Sigmoid colon (tissue), 7 donors: ENCODE data around the gene TP53BP2. TPM values are rescaled to one million over a fixed set of nuclear protein-coding genes. Genes with fewer than 3 reads are reported as not detected.
A peak's percentile ranks its signal among the peaks of the same experiment; 100 is the strongest.
"Not testable (repeated sequence)": the region's sequence is repeated elsewhere in the genome, so short reads cannot be mapped to it uniquely, and the experiment has no call there.

Source experiments
- DNase-seq: peaks from one replicate; pipeline ENCODE4 v3.0.0-alpha.2; 2019
- H3K27ac ChIP-seq, 4 donors: fragments of 200-600 bp; sonication (generic); one replicate each; pipeline ENCODE4 v1.5.1; 2016 to 2019; ENCODE audit warnings: mild to moderate bottlenecking in 1 of 4
- H3K27me3 ChIP-seq, 3 donors: fragments of 200-600 bp; sonication (generic); one replicate each; pipeline ENCODE4 v1.5.1; 2019; ENCODE audit warnings: mild to moderate bottlenecking in 1 of 3
- H3K36me3 ChIP-seq, 4 donors: fragments of 200-600 bp; sonication (generic); one replicate each; pipeline ENCODE4 v1.5.1; 2016 to 2019
- H3K4me1 ChIP-seq, 4 donors: fragments of 200-600 bp; sonication (generic); one replicate each; pipeline ENCODE4 v1.5.1; 2017 to 2019
- H3K4me3 ChIP-seq, 4 donors: fragments of 200-600 bp; sonication (generic); one replicate each; pipeline ENCODE4 v1.5.1; 2017 to 2019; ENCODE audit warnings: mild to moderate bottlenecking in 2 of 4, moderate library complexity in 1 of 4
- H3K9me3 ChIP-seq, 4 donors: fragments of 200-600 bp in 3 of 4; sonication (generic) in 3 of 4; one replicate each; pipeline versions ENCODE4 v1.5.1 to v1.6.1; 2013 to 2019
- CTCF ChIP-seq, 4 experiments: fragments of 450-650 bp in 3 of 4; fragments of 200-600 bp in 1 of 4; IDR thresholded peaks; one replicate each; pipeline ENCODE4 v1.5.1; 2016 to 2019; ENCODE audit warnings: antibody characterized with exemption in 4 of 4, mild to moderate bottlenecking in 3 of 4, moderate library complexity in 2 of 4
- EP300 ChIP-seq, 4 donors: sonication (generic); formaldehyde crosslinking; IDR thresholded peaks; one replicate each; pipeline ENCODE4 v1.6.1; 2017; ENCODE audit warnings: antibody characterized with exemption in 4 of 4
- POLR2A ChIP-seq, 2 donors: fragments of 450-650 bp; IDR thresholded peaks; one replicate each; pipeline ENCODE4 v1.6.1; 2016; ENCODE audit warnings: antibody characterized with exemption in 2 of 2, mild to moderate bottlenecking in 2 of 2, moderate library complexity in 2 of 2
- POLR2AphosphoS5 ChIP-seq, 4 donors: sonication (generic); formaldehyde crosslinking; IDR thresholded peaks; one replicate each; pipeline ENCODE4 v1.6.1; 2017; ENCODE audit warnings: antibody characterized with exemption in 4 of 4
- WGBS, 2 donors: extraction: QIAGEN DNeasy Blood & Tissue Kit; methylation state at CpG; one replicate each; pipeline ENCODE4 v1.1.7; 2013; 5-methylcytosine and 5-hydroxymethylcytosine counted together
- intact Hi-C: fragments of 100-400 bp; cut with DNase I; formaldehyde crosslinking; loops from one replicate; pipeline ENCODE4 v1.15.1; 2023
- polyA plus RNA-seq, 3 donors: library from polyadenylated mRNA; stranded (reverse); fragments of 200-250 nt; gene quantifications; one replicate each; pipeline ENCODE4 v1.2.3, GENCODE V29; 2013
- total RNA-seq, 4 donors: library from RNA; depleted of rRNA; stranded (reverse); fragments of >200 nt; gene quantifications; one replicate each; pipeline ENCODE4 v1.1.0, GENCODE V29; 2016
- donor health status: healthy with polysubstance abuse.
- donor health status: Bipolar disorder and iron deficiency.
- donor health status: healthy.

TP53BP2 gene
- 10 to 100 TPM; 24.6 to 28.5 (median 26.9) TPM for total RNA-seq
- 10 to 100 TPM; 10.2 to 13.5 (median 12.9) TPM for polyA plus RNA-seq

GRCh38 chr1:223845810-223846682, at the start of gene TP53BP2:
TSS of gene TP53BP2 (minus strand) at chr1:223845947. CDS start at chr1:223845680, 267 bp downstream.
- Histone ChIP-seq H3K9me3 (no peaks in the 10 kb centered on the region), H3K27me3 (no peaks in the 10 kb centered on the region), H3K27ac (peak within 1 kb of the TSS; percentile 98 to 99 (median 98)), H3K4me1 (peaks cover 0 to 39% (median 27%) of the 10 kb centered on the region in 4 donors), H3K4me3 (peak within 1 kb of the TSS; percentile 71 to 96 (median 85)), H3K36me3 (no peaks in the 10 kb centered on the region)
- intact Hi-C loops: loop anchor here (2.0 to 5.0 kb wide), 2 partner anchors 34 to 133 kb away; partner anchors contain the start of gene CAPN2
- TF ChIP-seq EP300 (IDR thresholded peaks at IDR 0.05): no peak
- TF ChIP-seq CTCF (IDR thresholded peaks at IDR 0.05): peak; percentile 32 to 69 (median 56)
- TF ChIP-seq POLR2A (IDR thresholded peaks at IDR 0.05): peak; percentile 68 to 70
- TF ChIP-seq POLR2AphosphoS5 (IDR thresholded peaks at IDR 0.05): peak; percentile 87 to 93 (median 90)
- peak; percentile 93 for DNase-seq
- 0 to 1% methylated on average over 107 of the region's 107 CpGs for WGBS, 2 donors

GRCh38 chr1:223890494-223890893, 44.7 kb upstream of the TP53BP2 start:
- H3K27me3 ChIP-seq: not testable (repeated sequence)

DNA sequence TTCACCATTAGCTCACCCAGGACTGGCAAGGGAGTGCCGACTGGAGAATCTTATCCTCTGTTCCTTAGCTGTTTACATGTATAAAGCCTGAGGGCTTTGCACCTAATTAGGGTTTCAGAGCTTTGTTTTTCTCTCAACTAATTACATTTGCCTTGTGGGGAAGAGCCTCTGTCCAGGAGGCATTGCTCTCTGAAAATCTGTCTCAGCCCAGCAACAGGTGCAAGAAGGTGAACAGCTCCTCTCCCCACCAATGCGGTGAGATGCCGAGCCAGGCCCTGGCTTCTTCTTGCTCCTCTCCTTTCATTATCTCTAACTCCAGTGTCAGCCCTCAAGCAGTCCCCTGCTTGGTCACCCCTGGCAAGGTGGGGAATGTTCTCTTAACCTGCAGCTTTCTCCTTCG, 43.6 kb upstream of the TP53BP2 start:
- H3K27ac ChIP-seq, DNase-seq, H3K36me3 ChIP-seq, H3K9me3 ChIP-seq, H3K4me1 ChIP-seq, H3K4me3 ChIP-seq, intact Hi-C loops, H3K27me3 ChIP-seq: not testable (repeated sequence)
- 95% methylated on average over 4 of the region's 4 CpGs for WGBS, 2 donors

More at GRCh38 chr1:223890494-223890893, 44.7 kb upstream of the TP53BP2 start:
- whole genome bisulfite sequencing, 2 donors: 69 to 75% methylated on average over 6 of the region's 7 CpGs
- intact Hi-C loops, H3K36me3 ChIP-seq, H3K27ac ChIP-seq, DNase-seq, H3K4me3 ChIP-seq, H3K4me1 ChIP-seq, H3K9me3 ChIP-seq: not testable (repeated sequence)

- DNase-seq: no peak
- Histone ChIP-seq H3K9me3 (no peaks in the 10 kb centered on the region), H3K36me3 (no peaks in the 10 kb centered on the region), H3K4me1 (no peaks in the 10 kb centered on the region), H3K27ac (peak overlapping the region in 2 of 4 donors; percentile 18 to 76), H3K27me3 (no peaks in the 10 kb centered on the region), H3K4me3 (no peak overlapping the region)
- WGBS, 2 donors: 65 to 78% methylated on average over 12 of the region's 12 CpGs
- intact Hi-C loops: no loop called here
- TF ChIP-seq CTCF (IDR thresholded peaks at IDR 0.05): no peak
- TF ChIP-seq EP300 (IDR thresholded peaks at IDR 0.05): peak in 1 of 4 donors; percentile 52
- peak in 2 of 4 donors; percentile 6 to 44 for TF ChIP-seq POLR2AphosphoS5 (IDR thresholded peaks at IDR 0.05)
Measured at GRCh38 chr1:223887747-223888418, 42.1 kb upstream of the TP53BP2 start.

- Histone ChIP-seq H3K9me3 (no peaks in the 10 kb centered on the region), H3K36me3 (no peaks in the 10 kb centered on the region), H3K27me3 (no peaks in the 10 kb centered on the region), H3K4me3 (no peak overlapping the region), H3K4me1 (no peaks in the 10 kb centered on the region), H3K27ac (no peak overlapping the region)
- intact Hi-C loops: no loop called here
- no peak for DNase-seq
- 46 to 70% methylated on average over 4 of the region's 4 CpGs for WGBS, 2 donors
- TF ChIP-seq POLR2A (IDR thresholded peaks at IDR 0.05) (no peak), POLR2AphosphoS5 (IDR thresholded peaks at IDR 0.05) (no peak), CTCF (IDR thresholded peaks at IDR 0.05) (no peak), EP300 (IDR thresholded peaks at IDR 0.05) (no peak)
Measured at GRCh38 chr1:223886516-223886921, 40.8 kb upstream of the TP53BP2 start.
